DND-41 (cell line): ENCODE data around the gene CEMIP.

Experiments
- CTCF ChIP-seq: IDR thresholded peaks from 2 replicates; pipeline ENCODE4 v1.5.1; 2012; ENCODE audit warnings: borderline replicate concordance, low read length, moderate library complexity, mild to moderate bottlenecking; ENCODE audit not compliant: poor library complexity, severe bottlenecking; ENCODE audit errors: extremely low read depth
- EZH2 ChIP-seq: IDR thresholded peaks from 3 replicates; pipeline ENCODE4 v1.6.1; 2012; ENCODE audit warnings: borderline replicate concordance, low read depth, mild to moderate bottlenecking, moderate library complexity, low read length, inconsistent platforms; ENCODE audit not compliant: severe bottlenecking

- TF ChIP-seq CTCF = no peak
- TF ChIP-seq EZH2 = no peak
Observed at GRCh38 chr15:80982205-80982604, 203.0 kb downstream of the CEMIP start.
